Stimulated activated CD8-positive, alpha-beta memory T cell treated with anti-CD3 and anti-CD28 coated beads, Interleukin-7, amount 100 ng/mL, for 24 hours (primary cell): ENCODE results near the gene RPA3.

Experiments
- DNase-seq: peaks from one replicate; pipeline ENCODE4 v3.0.0-alpha.2; 2020; ENCODE audit warnings: low read depth

Gene RPA3

GRCh38 chr7:7607010-7607409 is 111.4 kb downstream of the RPA3 start:
- no peak for DNase-seq

- no peak for DNase-seq
Measured at GRCh38 chr7:7596176-7596575, 122.2 kb downstream of the RPA3 start.

DNA sequence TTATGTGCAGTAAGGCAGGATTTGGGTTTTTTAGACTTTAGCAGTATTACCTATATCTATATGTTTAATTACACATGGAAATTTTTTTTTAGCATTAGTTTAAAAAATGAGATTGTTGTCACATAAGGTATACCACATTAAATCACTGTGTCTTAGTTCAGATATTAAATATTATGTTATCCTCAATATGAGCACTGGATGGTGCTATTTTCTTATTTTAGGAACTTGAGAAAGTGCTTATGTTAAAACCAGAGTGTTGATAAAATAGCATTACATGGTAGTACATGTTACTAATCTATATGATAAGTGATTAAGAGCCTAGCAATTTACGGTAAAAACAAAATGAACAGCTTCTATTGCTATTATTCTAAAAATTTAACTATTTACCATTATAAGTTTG is 123.0 kb downstream of the RPA3 start:
- DNase-seq, result no peak
